Naive thymus-derived CD4-positive, alpha-beta T cell (primary cell): ENCODE results near the gene TNIP2. TPM values are rescaled to one million over a fixed set of nuclear protein-coding genes. Genes with fewer than 3 reads are reported as not detected.

Source experiments
- ATAC-seq: fragments of 150-1000 bp; cut with Tn5 transposase; 2 replicates; pipeline ENCODE4 v1.10.0; 2021; ENCODE audit warnings: mild to moderate bottlenecking, moderate library complexity
- CTCF ChIA-PET: fragments of 350-600 bp; sonication (Branson Sonifier 250); formaldehyde crosslinking; loops from one replicate; lab custom pipeline; 2021; ENCODE audit warnings: antibody characterized with exemption; lab: Charles Lee
- POLR2A ChIA-PET: fragments of 350-600 bp; sonication (Branson Sonifier 250); formaldehyde crosslinking; loops from one replicate; lab custom pipeline; 2021; ENCODE audit warnings: antibody characterized with exemption, inconsistent platforms; lab: Charles Lee
- DNase-seq, 9 donors: peaks; one replicate each; pipeline versions ENCODE4 v3.0.0 to v3.0.0-alpha.2; 2020 to 2022; ENCODE audit warnings: mixed read lengths in 1 of 9
- H3K27ac ChIP-seq: one replicate; pipeline ENCODE4 v1.7.0; 2013; ENCODE audit warnings: mild to moderate bottlenecking, low read depth, low read length, moderate library complexity
- H3K27me3 ChIP-seq, 2 donors: one replicate each; pipeline ENCODE4 v1.7.0; 2013; ENCODE audit warnings: low read length in 2 of 2, mild to moderate bottlenecking in 2 of 2, moderate library complexity in 2 of 2; ENCODE audit not compliant: control insufficient read depth in 2 of 2, insufficient read depth in 2 of 2
- H3K36me3 ChIP-seq, 3 experiments: 1 replicate in 2 of 3; 2 replicates in 1 of 3; pipeline ENCODE4 v1.7.0; 2013; ENCODE audit warnings: low read length in 3 of 3, mild to moderate bottlenecking in 3 of 3, moderate library complexity in 1 of 3; ENCODE audit not compliant: insufficient read depth in 3 of 3, control insufficient read depth in 2 of 3
- H3K4me1 ChIP-seq, 2 donors: one replicate each; pipeline ENCODE4 v1.7.0; 2013; ENCODE audit warnings: low read length in 2 of 2, mild to moderate bottlenecking in 2 of 2, moderate library complexity in 1 of 2; ENCODE audit not compliant: control insufficient read depth in 2 of 2, insufficient read depth in 2 of 2
- H3K4me3 ChIP-seq: 2 replicates; pipeline ENCODE4 v1.7.0; 2013; ENCODE audit warnings: mild to moderate bottlenecking, low read length
- H3K9me3 ChIP-seq, 3 experiments: 1 replicate in 2 of 3; 2 replicates in 1 of 3; pipeline ENCODE4 v1.7.0; 2013; ENCODE audit warnings: low read length in 3 of 3; ENCODE audit not compliant: control insufficient read depth in 2 of 3
- H3K27ac Mint-ChIP-seq, 9 donors: one replicate each; pipeline ENCODE4 v1.8.0; 2020 to 2022; ENCODE audit warnings: mixed read lengths in 9 of 9, mild to moderate bottlenecking in 8 of 9, moderate library complexity in 5 of 9, inconsistent platforms in 2 of 9
- H3K27me3 Mint-ChIP-seq, 5 donors: one replicate each; pipeline ENCODE4 v1.8.0; 2021 to 2022; ENCODE audit warnings: mixed read lengths in 5 of 5, mild to moderate bottlenecking in 1 of 5
- H3K36me3 Mint-ChIP-seq, 5 donors: one replicate each; pipeline ENCODE4 v1.8.0; 2020 to 2022; ENCODE audit warnings: mixed read lengths in 5 of 5, mild to moderate bottlenecking in 3 of 5, inconsistent platforms in 1 of 5
- H3K4me1 Mint-ChIP-seq, 7 donors: one replicate each; pipeline ENCODE4 v1.8.0; 2020 to 2022; ENCODE audit warnings: mixed read lengths in 7 of 7, mild to moderate bottlenecking in 3 of 7, inconsistent platforms in 1 of 7
- H3K4me3 Mint-ChIP-seq, 10 donors: one replicate each; pipeline ENCODE4 v1.8.0; 2020 to 2022; ENCODE audit warnings: mild to moderate bottlenecking in 10 of 10, mixed read lengths in 10 of 10, moderate library complexity in 6 of 10, inconsistent platforms in 2 of 10
- H3K9me3 Mint-ChIP-seq, 11 donors: one replicate each; pipeline ENCODE4 v1.8.0; 2020 to 2022; ENCODE audit warnings: mixed read lengths in 11 of 11, mild to moderate bottlenecking in 4 of 11, inconsistent platforms in 1 of 11, moderate library complexity in 1 of 11
- intact Hi-C, 2 donors: fragments of 100-400 bp; cut with micrococcal nuclease; formaldehyde crosslinking; loops; one replicate each; pipeline ENCODE4 v1.15.1; 2023
- polyA plus RNA-seq, 2 donors: library from polyadenylated mRNA; unstranded; fragments of 300-500 nt; fragmentation: Illumina TruSeq; gene quantifications; one replicate each; pipeline ENCODE4 v1.2.3, GENCODE V29; 2021
- total RNA-seq, 6 experiments: library from RNA in 5 of 6; stranded (reverse) in 5 of 6; gene quantifications; 1 replicate in 5 of 6; 2 replicates in 1 of 6; pipeline ENCODE4 v1.2.3 and lab custom pipeline; 2021 to 2026

The TNIP2 gene
- total and polyA plus RNA-seq, 7 experiments from 2014 or later: 33.6 to 56.0 (median 43.6) TPM

DNA sequence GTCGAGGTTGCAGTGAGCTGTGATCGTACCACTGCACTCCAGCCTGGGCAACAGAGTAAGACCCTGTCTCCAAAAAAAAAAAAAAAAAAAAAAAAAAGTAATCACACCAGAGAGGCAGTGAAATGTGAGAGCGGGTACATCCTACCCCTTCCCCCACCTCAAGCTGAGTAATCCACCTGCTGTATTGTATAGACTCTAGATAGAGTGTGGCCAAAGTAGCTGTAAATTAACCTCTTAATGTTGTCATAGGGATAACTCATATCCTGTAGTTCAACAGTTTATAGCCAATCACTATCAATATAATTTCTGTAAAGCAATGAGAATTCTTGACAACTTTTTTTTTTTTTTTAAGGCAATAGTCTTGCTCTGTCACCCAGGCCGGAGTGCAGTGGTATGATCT, 30.8 kb downstream of the TNIP2 start:
- H3K4me1 Mint-ChIP-seq: peaks cover 6 to 27% (median 19%) of the 10 kb centered on the region in 7 donors
- no peaks in the 10 kb centered on the region for H3K9me3 ChIP-seq
- H3K27ac ChIP-seq: no peak overlapping the region
- H3K36me3 ChIP-seq: peaks cover 0 to 31% (median 3%) of the 10 kb centered on the region in 3 experiments
- intact Hi-C loops: no loop called here
- no peaks in the 10 kb centered on the region for H3K9me3 Mint-ChIP-seq
- POLR2A ChIA-PET: no interaction called here
- DNase-seq: no peak
- no peaks in the 10 kb centered on the region for H3K27me3 Mint-ChIP-seq
- CTCF ChIA-PET: no interaction called here
- no peaks in the 10 kb centered on the region for H3K27me3 ChIP-seq
- no peak overlapping the region for H3K4me3 ChIP-seq
- ATAC-seq: no peak
- no peak overlapping the region for H3K4me3 Mint-ChIP-seq
- H3K36me3 Mint-ChIP-seq: peaks cover 0 to 21% (median 11%) of the 10 kb centered on the region in 5 donors
- no peak overlapping the region for H3K27ac Mint-ChIP-seq
- peaks cover 0 to 6% of the 10 kb centered on the region in 2 donors for H3K4me1 ChIP-seq

DNA sequence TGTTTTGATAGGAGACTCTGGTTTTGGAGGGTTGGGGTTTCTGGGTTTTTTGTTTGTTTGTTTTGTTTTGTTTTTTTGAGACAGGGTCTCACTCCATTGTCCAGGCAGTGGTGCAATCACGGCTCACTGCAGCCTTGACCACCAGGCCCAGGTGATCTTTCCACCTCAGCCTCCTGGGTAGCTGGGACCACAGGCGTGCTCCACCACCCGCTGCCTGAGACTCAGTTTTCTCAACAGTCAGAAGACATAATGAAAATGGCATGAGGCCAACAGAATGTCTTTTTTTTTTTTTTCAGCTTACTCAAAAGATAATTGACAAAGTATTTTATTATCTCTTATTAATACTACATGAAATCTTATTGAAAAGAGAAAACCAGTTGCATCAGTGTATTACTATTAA, 32.4 kb downstream of the TNIP2 start:
- H3K27me3 ChIP-seq: no peaks in the 10 kb centered on the region

DNA sequence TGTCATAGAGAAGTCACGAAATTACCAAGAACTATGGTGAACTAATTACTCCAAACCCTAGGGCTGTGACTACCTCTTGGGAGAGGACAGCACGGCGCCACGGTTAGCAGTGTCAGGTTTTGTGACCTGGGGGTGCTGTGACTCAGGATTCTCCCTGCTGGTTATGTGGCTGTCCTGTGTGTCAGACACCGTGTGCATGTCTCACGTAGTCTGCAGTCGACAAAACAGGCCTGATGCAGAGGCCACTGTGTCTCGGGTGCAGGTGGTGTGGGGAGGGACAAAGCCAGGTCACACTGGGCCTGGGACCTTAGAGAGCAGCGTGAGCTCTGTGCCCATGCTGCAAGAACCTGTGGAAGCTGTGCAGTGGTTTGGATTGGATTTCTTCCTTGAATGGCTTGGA, 34.1 kb downstream of the TNIP2 start:
- Mint-ChIP-seq H3K27me3 (no peaks in the 10 kb centered on the region), H3K36me3 (peaks cover 0 to 30% (median 16%) of the 10 kb centered on the region in 5 donors), H3K27ac (peak overlapping the region in 7 of 9 donors; percentile 49 to 84 (median 68)), H3K9me3 (no peaks in the 10 kb centered on the region), H3K4me3 (peak overlapping the region in 1 of 10 donors; percentile 27), H3K4me1 (peaks cover 6 to 27% (median 19%) of the 10 kb centered on the region in 7 donors)
- no peak overlapping the region for H3K27ac ChIP-seq
- intact Hi-C loops: no loop called here
- H3K4me1 ChIP-seq: peaks cover 0 to 6% of the 10 kb centered on the region in 2 donors
- H3K9me3 ChIP-seq: no peaks in the 10 kb centered on the region
- H3K36me3 ChIP-seq: peaks cover 0 to 23% (median 3%) of the 10 kb centered on the region in 3 experiments
- ChIA-PET POLR2A (no interaction called here), CTCF (no interaction called here)
- no peak for DNase-seq
- ATAC-seq: no peak
- H3K27me3 ChIP-seq: no peaks in the 10 kb centered on the region
- H3K4me3 ChIP-seq: no peak overlapping the region

More for the DNA sequence above, 32.4 kb downstream of the TNIP2 start:
- Mint-ChIP-seq H3K4me3 (peak overlapping the region in 3 of 10 donors; percentile 18 to 70 (median 36)), H3K36me3 (peaks cover 0 to 24% (median 12%) of the 10 kb centered on the region in 5 donors), H3K4me1 (peaks cover 6 to 27% (median 19%) of the 10 kb centered on the region in 7 donors), H3K27ac (peak overlapping the region in 8 of 9 donors; percentile 10 to 89 (median 52)), H3K27me3 (no peaks in the 10 kb centered on the region), H3K9me3 (no peaks in the 10 kb centered on the region)
- no peaks in the 10 kb centered on the region for H3K9me3 ChIP-seq
- DNase-seq (no peak), ATAC-seq (no peak)
- CTCF ChIA-PET: no interaction called here
- intact Hi-C loops: no loop called here
- no peak overlapping the region for H3K4me3 ChIP-seq
- peaks cover 0 to 6% of the 10 kb centered on the region in 2 donors for H3K4me1 ChIP-seq
- POLR2A ChIA-PET: no interaction called here
- H3K36me3 ChIP-seq: peaks cover 0 to 25% (median 3%) of the 10 kb centered on the region in 3 experiments
- H3K27ac ChIP-seq: no peak overlapping the region

DNA sequence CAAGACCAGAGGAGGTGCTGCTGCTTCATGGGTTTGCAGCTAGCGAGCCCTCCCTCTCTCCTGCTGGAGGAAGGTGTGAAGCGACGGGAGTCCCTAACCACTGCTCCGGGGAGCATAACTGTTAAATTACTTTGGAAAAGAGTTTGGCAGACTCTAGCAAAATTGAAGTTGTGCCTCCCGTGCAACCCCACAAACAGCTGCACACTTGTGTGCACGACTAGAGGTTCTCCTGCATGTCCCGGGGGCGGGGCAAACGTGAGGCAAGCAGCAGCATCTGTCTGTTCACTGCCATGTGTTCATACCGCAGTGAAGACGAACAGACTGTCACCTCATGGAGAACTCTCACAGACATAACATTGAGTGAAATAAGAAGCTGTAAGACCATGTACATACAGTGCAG, 34.5 kb downstream of the TNIP2 start:
- ChIA-PET CTCF (interaction anchor here (0.5 kb wide), 1 partner anchor 251 kb away, joined by 3 read pairs; no protein-coding TSS in a partner anchor), POLR2A (no interaction called here)
- Mint-ChIP-seq H3K4me3 (no peak overlapping the region), H3K27ac (peak overlapping the region in 2 of 9 donors; percentile 30 to 41), H3K27me3 (no peaks in the 10 kb centered on the region), H3K36me3 (peaks cover 0 to 30% (median 16%) of the 10 kb centered on the region in 5 donors), H3K4me1 (peaks cover 6 to 27% (median 19%) of the 10 kb centered on the region in 7 donors), H3K9me3 (no peaks in the 10 kb centered on the region)
- H3K27me3 ChIP-seq: no peaks in the 10 kb centered on the region
- H3K4me3 ChIP-seq: no peak overlapping the region
- ATAC-seq (no peak), DNase-seq (no peak)
- no peak overlapping the region for H3K27ac ChIP-seq
- no peaks in the 10 kb centered on the region for H3K9me3 ChIP-seq
- H3K36me3 ChIP-seq: peaks cover 0 to 27% (median 3%) of the 10 kb centered on the region in 3 experiments
- intact Hi-C loops: no loop called here
- H3K4me1 ChIP-seq: peaks cover 0 to 6% of the 10 kb centered on the region in 2 donors

DNA sequence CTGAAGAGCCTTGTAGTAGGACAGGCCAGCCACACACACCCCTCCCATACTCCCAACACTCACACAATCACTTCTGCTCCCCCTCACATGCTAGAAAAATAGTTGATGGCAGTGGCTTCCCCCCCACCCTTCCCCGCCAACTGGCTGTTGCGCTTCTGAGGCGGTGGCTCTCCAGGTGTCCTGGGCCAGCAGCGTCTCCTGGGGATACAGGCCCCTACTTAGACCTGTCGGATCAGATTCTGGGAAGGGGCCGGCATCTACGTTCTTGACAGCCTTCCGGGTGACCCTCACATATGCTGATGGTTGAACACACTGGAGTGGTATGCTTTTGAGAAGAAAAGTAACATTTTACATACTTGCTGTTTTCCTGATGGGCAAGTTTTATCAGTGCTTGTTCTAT, 39.9 kb downstream of the TNIP2 start:
- DNase-seq (no peak), ATAC-seq (no peak)
- Histone ChIP-seq H3K4me3 (no peak overlapping the region), H3K27me3 (no peaks in the 10 kb centered on the region), H3K27ac (no peak overlapping the region), H3K4me1 (peaks cover 6 to 16% of the 10 kb centered on the region in 2 donors), H3K9me3 (no peaks in the 10 kb centered on the region), H3K36me3 (peaks cover 0 to 24% (median 0%) of the 10 kb centered on the region in 3 experiments)
- intact Hi-C loops: no loop called here
- ChIA-PET POLR2A (no interaction called here), CTCF (no interaction called here)
- H3K4me1 Mint-ChIP-seq: peaks cover 14 to 29% (median 23%) of the 10 kb centered on the region in 7 donors
- peaks cover 0 to 37% (median 20%) of the 10 kb centered on the region in 5 donors for H3K36me3 Mint-ChIP-seq
- H3K4me3 Mint-ChIP-seq: no peak overlapping the region
- peak overlapping the region in 4 of 9 donors; percentile 31 to 67 (median 58) for H3K27ac Mint-ChIP-seq
- H3K27me3 Mint-ChIP-seq: no peaks in the 10 kb centered on the region
- H3K9me3 Mint-ChIP-seq: no peaks in the 10 kb centered on the region

DNA sequence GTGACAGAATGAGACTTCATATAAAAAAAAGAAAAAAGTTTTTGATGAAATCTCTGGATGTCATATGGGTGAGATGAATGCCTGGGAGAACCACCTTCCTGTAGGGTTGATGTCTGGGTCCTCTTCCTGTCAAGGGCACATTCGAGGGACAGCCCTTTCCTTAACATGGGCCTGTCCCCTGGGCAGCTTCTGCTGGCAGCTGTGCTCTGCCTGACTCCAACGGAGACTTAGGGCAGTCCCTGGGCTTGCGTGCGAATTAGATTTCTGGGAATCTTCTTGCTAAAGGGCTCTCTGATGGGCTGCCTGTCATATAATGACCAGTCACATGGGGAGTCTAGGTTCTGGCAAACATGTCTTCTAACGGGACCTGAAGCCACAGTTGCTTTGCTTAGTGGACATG, 40.7 kb downstream of the TNIP2 start:
- Mint-ChIP-seq H3K9me3 (no peaks in the 10 kb centered on the region), H3K4me3 (no peak overlapping the region), H3K4me1 (peaks cover 14 to 29% (median 23%) of the 10 kb centered on the region in 7 donors), H3K36me3 (peaks cover 0 to 33% (median 16%) of the 10 kb centered on the region in 5 donors), H3K27ac (peak overlapping the region in 7 of 9 donors; percentile 31 to 95 (median 60)), H3K27me3 (no peaks in the 10 kb centered on the region)
- peaks cover 6 to 16% of the 10 kb centered on the region in 2 donors for H3K4me1 ChIP-seq
- DNase-seq (no peak), ATAC-seq (no peak)
- H3K9me3 ChIP-seq: no peaks in the 10 kb centered on the region
- no peak overlapping the region for H3K27ac ChIP-seq
- peaks cover 0 to 20% (median 0%) of the 10 kb centered on the region in 3 experiments for H3K36me3 ChIP-seq
- H3K27me3 ChIP-seq: no peaks in the 10 kb centered on the region
- CTCF ChIA-PET: no interaction called here
- intact Hi-C loops: no loop called here
- H3K4me3 ChIP-seq: no peak overlapping the region
- POLR2A ChIA-PET: no interaction called here

DNA sequence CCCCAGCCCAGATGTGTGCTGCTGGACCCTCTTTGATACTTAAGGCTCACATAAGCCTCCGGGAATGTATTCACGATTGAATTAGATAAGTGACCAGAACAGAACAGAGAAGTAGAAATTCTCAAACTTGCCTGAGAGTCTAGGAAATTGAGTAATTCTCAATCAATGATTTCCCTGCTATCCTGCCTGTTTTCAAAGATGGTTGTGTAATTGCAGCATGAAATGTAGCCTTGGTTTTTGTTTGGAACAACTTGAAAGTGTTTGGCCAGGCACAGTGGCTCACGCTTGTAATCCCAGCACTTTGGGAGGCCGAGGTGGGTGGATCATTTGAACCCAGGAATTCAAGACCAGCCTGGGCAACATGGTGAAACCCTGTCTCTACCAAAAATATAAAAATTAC, 41.2 kb downstream of the TNIP2 start:
- H3K27ac Mint-ChIP-seq: peak overlapping the region in 5 of 9 donors; percentile 77 to 95 (median 88)
- Histone ChIP-seq H3K36me3 (peaks cover 0 to 15% (median 0%) of the 10 kb centered on the region in 3 experiments), H3K27me3 (no peaks in the 10 kb centered on the region), H3K4me1 (peaks cover 6 to 16% of the 10 kb centered on the region in 2 donors), H3K4me3 (no peak overlapping the region), H3K9me3 (no peaks in the 10 kb centered on the region), H3K27ac (no peak overlapping the region)
- ATAC-seq (no peak), DNase-seq (no peak)
- no peak overlapping the region for H3K4me3 Mint-ChIP-seq
- ChIA-PET POLR2A (no interaction called here), CTCF (no interaction called here)
- H3K9me3 Mint-ChIP-seq: no peaks in the 10 kb centered on the region
- H3K4me1 Mint-ChIP-seq: peaks cover 14 to 29% (median 23%) of the 10 kb centered on the region in 7 donors
- intact Hi-C loops: loop anchor here in 1 of 2 donors (1.0 kb wide), 1 partner anchor 31 kb away; no protein-coding TSS in a partner anchor
- peaks cover 0 to 28% (median 16%) of the 10 kb centered on the region in 5 donors for H3K36me3 Mint-ChIP-seq
- no peaks in the 10 kb centered on the region for H3K27me3 Mint-ChIP-seq
